GM12865 (cell line): ENCODE measurements around the gene MOB2.

Experiments used
- DNase-seq: peaks from one replicate; pipeline ENCODE4 v3.0.0; 2010; ENCODE audit warnings: low read depth
- H3K4me3 ChIP-seq: 2 replicates; pipeline ENCODE4 v1.5.1; 2011; ENCODE audit warnings: mild to moderate bottlenecking, low read depth, low read length, control low read depth
- CTCF ChIP-seq: IDR thresholded peaks from 2 replicates; pipeline ENCODE4 v1.5.1; 2011; ENCODE audit warnings: low read length, control low read depth, low read depth, inconsistent platforms; ENCODE audit not compliant: insufficient read depth; ENCODE audit errors: missing control alignments

MOB2 gene

DNA sequence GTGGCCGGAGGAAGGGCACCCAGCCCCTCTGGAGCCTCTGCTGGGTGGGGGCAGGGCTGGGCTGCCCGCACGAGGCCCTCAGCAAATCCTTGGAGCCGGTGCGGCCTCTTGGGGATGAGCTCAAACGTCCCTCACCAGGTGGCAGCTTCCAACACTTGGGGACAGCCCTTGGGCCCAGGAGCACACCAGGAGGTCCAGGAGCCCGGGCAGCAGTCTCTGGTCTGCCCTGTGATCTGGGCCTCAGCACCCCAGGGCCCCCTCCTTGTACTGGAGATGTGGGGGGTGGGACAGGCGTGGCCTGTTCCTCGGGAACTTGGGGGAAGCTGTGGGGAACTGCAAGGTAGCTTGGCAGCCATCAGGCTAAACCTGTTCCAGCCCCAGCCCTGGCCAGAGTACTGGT is 40.0 kb downstream of the MOB2 start:
- TF ChIP-seq CTCF, result no peak
- H3K4me3 ChIP-seq, result no peak overlapping the region
- DNase-seq, result no peak

GRCh38 chr11:1445741-1446445 is 40.7 kb downstream of the MOB2 start:
- no peak for DNase-seq
- no peak overlapping the region for H3K4me3 ChIP-seq
- no peak for TF ChIP-seq CTCF

GRCh38 chr11:1444823-1445422 is 41.7 kb downstream of the MOB2 start:
- no peak for DNase-seq
- no peak for TF ChIP-seq CTCF
- H3K4me3 ChIP-seq, result no peak overlapping the region

DNA sequence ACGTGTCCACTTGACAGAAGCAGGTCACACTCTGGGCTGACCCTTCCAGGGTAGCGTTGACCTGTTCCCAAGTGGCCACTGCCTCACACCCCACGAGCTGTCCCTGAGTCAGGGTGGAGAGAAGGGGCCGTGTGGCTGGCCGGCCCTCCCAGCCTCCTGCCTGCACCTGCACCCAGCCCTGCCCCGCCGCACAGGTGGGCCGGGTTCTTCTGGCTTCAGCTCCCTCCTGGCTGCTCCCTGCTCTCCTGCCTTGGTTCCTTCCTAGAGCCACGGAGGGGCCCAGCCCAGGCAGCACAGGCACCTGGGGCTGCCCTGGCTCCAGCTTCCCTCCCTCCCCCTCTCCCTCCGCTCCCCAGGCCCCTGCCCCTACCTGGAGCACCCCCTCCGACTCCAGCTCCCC is 42.3 kb downstream of the MOB2 start:
- H3K4me3 ChIP-seq, result no peak overlapping the region
- DNase-seq, result no peak

DNA sequence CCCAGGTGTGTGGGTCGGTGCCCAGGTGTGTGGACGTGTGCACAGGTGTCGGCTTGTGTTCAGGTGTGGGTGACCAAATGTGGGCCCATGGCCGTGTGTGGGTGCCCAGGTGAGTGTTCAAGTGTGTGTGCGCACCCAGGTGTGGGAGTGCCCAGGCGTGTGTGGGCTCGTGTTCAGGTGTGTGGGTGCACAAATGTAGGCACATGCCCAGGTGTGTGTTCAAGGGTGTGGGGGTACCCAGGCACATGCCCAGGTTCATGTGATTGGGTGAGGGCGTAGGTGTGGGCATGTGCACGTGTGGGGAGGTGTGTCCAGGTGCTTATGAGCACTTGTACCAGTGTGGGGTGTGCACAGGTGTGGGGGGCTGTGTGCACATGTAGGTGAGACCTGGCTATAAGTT is 42.8 kb downstream of the MOB2 start:
- H3K4me3 ChIP-seq, result no peak overlapping the region
- no peak for DNase-seq
- no peak for TF ChIP-seq CTCF

More for the DNA sequence above, 42.3 kb downstream of the MOB2 start:
- no peak for TF ChIP-seq CTCF

DNA sequence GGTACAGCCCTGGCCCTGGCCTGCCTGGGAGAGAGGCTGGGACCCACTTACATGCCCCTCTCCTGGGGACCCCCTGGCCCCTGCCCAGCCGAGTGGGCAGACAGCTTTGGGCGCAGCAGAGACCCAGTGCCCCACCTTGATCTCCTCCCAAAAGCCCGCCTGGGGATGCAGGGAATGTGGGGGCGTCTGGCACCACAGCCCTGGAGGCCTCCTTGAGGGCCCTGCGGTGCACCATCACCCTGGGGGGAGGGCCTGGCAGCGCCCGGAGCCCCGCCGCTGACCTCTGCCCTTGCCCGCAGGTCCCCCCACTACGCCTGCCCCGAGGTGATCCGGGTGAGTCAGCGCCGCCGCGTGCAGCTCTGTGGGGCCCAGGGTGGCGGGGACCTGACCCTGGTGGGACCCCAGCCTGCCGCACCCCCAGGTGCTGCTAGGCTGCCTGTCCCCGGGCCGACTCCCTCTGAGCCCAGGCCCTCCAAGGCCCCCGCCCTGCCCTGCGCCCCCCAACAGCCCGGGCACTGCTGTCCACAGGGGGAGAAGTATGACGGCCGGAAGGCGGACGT is 43.7 kb downstream of the MOB2 start:
- no peak for DNase-seq
- no peak overlapping the region for H3K4me3 ChIP-seq
- no peak for TF ChIP-seq CTCF
